Measurements from ENCODE around the gene BLOC1S5.

The BLOC1S5 gene, protein sequence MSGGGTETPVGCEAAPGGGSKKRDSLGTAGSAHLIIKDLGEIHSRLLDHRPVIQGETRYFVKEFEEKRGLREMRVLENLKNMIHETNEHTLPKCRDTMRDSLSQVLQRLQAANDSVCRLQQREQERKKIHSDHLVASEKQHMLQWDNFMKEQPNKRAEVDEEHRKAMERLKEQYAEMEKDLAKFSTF

DNA sequence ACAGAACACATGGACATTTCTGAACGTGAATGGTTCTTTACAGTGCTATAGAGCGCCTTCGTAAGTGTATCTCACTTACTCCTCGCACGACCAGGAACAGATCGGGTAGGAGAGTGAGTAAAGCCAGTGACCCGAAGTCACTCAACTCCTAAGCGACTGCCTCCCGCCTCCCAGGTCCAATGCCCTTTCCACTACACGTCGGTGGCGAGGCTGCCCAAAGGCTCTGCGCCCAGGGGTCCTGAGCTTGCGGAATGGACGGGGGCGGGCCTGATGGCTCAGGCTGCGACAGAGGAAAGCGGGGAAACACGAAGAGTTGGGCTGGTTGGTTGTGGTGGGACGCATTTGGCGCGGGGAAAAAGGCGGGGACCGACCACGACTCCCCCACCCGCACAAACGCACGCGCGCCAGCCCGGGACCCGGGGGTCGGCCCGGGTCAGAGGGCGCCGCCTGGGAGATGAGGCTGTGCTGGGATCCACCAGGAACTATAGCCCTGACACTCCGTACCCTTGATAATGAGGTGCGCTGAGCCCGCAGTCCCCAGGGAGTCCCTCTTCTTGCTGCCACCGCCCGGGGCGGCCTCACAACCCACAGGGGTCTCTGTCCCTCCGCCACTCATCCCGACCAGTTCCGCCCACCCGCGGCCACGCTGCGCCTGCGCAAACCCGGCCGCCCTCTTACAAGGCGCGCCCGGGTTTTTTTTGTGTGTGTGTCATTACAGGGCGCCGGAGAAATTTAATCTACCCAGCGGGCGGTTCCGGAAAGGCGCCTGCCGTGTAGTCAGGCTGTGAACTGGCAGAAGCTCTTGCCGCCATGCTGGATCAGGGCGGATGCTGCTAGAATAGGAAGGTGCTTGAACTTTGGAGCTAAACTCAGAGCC lies at the start of gene BLOC1S5:
BLOC1S5 (minus strand) TSS at position 629 of the 877 bp plus-strand sequence; CDS start at position 616, 13 bp downstream.
- DNase-seq, result peak; percentile 97

- no peak for DNase-seq
Observed at GRCh38 chr6:8113131-8113654, 49.0 kb upstream of the BLOC1S5 start.

GRCh38 chr6:8110725-8111124 lies 46.5 kb upstream of the BLOC1S5 start:
- DNase-seq, result no peak

DNA sequence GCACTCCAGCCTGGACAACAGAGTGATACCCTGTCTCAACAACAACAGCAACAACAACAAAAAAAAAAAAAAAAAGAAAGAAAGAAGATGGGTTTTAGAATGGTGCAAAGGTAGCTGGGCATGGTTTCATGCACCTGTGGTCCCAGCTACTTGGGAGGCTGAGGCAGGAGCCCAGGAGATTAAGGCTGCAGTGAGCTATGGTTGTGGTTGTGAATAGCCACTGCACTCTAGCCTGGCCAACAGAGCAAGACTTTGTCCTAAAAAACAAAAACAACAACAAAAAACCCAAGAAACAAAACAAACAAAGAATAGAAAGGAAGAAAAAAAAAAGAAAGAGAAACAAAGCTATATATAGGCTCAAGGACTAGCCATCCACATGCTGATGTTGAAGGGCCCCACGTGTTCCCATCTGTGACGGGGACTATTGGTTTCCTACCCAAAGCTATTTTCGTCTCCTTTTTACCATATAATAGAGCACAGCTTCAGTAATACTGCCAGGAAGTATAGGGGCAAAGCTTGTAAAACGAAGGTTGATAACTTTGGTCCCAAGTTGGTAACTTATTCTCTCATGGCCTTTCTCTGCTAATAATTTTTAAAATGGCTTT lies 46.0 kb upstream of the BLOC1S5 start:
- no peak for DNase-seq

DNA sequence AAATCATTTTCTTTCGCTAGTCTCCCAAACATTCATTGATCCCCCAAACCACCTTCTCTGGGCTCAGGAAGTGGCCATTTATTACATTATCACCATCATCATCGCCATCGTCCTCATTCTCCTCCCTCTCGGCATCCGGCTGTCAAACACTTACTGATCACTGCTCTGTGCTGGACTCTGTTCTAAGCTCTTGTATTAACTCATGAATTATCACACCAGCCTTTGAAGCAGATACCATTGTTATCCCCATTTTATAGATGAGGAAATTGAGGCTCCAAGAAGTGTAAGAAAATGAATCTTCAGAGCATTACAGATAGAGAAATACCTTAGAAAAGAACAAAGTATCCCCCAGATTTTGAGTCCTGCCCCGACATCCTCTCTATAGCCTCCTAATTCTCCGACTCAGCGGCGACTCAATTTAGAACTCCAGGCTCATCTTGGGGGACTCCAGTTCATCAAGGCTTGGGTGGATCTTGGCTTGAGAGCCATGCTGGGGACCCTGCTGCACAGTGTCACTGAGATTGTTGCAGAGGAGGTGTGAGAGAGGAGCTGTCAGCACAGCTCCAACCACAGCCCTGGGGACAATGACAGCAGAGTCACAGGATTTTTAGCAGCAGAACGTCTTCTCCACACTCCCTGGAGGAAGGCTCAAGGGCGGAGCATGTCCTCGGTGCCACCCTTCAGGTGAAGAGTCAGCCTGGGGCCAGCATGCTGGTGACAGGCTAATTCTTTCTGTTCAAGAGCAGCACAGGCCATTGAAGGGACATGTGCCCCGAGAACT lies 44.8 kb upstream of the BLOC1S5 start:
- DNase-seq, result no peak

GRCh38 chr6:8108031-8108660 lies 44.0 kb upstream of the BLOC1S5 start:
- no peak for DNase-seq

DNA sequence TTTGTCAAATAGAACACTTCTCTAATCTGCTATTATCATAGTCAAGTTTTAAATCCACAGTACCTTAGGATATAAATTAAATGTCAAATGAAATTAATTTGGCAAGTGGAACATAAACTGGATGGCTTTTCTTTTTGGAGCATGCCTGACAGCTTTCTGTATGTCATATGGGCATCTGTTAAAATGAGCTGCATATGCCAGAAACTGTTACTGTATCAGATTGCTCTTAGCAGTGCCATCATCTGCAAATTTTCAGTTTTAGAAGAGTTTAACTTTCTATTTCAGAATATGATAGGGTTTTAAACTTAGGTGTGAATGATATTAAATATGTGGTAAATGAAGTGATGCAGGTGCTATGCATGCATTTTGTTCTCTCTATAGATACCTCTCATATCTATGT lies 41.6 kb upstream of the BLOC1S5 start:
- DNase-seq, result peak; percentile 4

GRCh38 chr6:8103726-8104125 lies 39.5 kb upstream of the BLOC1S5 start:
- DNase-seq, result no peak

GRCh38 chr6:8102122-8102958 lies 38.2 kb upstream of the BLOC1S5 start, which contains the start of gene EEF1E1:
TSS of gene EEF1E1 (minus strand) at chr6:8102548. CDS start at chr6:8102521, 27 bp downstream.
- peak; percentile 96 for DNase-seq

GRCh38 chr6:8100159-8100854 lies 36.1 kb upstream of the BLOC1S5 start:
- DNase-seq, result no peak

DNA sequence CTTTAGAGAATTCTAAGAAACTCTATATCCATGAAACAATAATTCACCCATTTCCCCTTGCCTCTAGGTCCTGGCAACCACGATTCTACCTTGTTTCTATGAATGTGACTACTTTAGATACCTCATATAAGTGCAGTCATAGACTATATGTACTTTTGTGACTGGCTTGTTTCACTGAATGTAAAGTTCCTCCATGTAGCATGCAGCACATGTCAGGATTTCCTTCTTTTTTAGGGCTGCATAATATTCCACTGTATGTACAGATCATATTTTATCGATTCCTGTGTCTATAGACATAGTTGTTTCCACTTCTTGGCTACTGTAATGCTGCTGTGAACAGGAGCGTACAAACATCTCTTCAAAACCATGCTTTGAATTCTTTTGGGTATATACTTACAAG lies 26.5 kb upstream of the BLOC1S5 start:
- DNase-seq, result no peak

- no peak for DNase-seq
Observed at GRCh38 chr6:8088886-8089285, 24.7 kb upstream of the BLOC1S5 start.

- DNase-seq, result no peak
Observed at GRCh38 chr6:8087870-8088754, 23.9 kb upstream of the BLOC1S5 start.

DNA sequence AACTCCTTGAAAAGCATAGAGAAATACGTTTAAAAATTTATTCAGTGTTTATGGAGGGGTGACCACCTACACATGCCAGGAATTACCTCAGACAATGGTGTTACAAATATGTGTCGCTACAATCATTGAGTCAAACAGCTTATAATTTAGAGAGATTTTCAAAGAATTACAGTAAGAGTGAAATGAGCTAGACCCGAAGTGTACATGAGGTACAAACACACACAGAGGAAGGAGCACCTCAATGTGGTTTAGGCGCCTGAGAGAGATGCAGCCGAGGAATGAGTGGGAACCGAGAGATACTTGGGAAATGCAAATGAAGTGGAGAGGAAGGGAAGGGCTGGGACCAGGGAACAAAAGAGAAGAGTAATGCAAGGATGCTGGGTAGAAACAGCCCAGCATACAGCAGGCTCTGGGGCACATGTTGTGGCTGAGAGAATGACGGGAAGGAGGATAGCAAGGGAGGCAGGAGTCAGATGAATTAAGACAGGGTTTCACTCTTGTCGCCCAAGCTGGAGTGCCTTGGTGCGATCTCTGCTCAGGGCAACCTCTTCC lies 22.6 kb upstream of the BLOC1S5 start:
- no peak for DNase-seq

- DNase-seq, result no peak
Observed at GRCh38 chr6:8085053-8085511, 20.9 kb upstream of the BLOC1S5 start.

DNA sequence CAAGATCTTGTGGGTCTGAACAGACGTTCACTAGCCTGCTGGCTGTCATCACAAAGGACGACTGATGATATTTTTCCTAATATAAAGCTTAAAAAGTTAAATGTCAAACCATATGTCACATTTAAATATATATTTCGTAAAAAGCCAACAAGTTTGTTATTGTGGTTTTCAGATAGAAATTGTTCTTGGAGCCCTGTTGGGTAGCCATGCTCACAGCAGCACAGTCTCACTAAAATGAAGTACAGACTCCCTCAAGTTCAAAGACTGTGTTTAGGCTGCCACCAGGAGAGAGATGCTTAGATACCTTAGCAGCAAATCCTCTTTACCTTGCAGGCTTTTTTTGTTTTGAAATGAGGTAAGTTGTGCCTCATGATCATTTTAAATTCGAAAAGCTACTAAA lies 20.4 kb upstream of the BLOC1S5 start:
- no peak for DNase-seq

- no peak for DNase-seq
Observed at GRCh38 chr6:8082954-8083858, 19.0 kb upstream of the BLOC1S5 start.

DNA sequence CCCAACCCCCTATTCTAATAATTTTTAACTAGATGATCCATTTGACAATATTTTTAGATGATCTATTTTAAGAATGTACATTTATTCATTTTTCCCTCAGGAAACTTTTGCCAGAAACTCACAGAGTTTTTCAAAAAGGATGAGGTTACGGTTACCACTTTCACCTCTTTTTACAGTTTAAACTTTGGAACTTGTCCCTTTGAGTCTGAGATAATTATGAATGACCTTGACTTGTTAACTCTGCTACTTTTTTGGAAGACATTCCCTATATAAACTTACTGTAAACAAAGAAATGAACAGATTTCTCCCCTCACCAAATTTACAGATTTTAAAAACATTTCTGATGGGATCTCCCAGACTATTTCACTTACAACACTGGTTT lies 18.4 kb upstream of the BLOC1S5 start:
- no peak for DNase-seq

Measured in NCI-H2171 treated with DMSO at 0.1 percent for 48 hours (cell line).